ENCODE measurements around the gene TRIM6.

Gene TRIM6

GRCh38 chr11:5596607-5597201, at the start of gene TRIM6:
Gene TRIM6 (plus strand): TSS chr11:5596637. CDS start chr11:5596898, 261 bp downstream.
- no peak for TF ChIP-seq CTCF (IDR thresholded peaks at IDR 0.05)

- no peak for TF ChIP-seq CTCF (IDR thresholded peaks at IDR 0.05)
These were observed 48.5 kb upstream of the TRIM6 start for GRCh38 chr11:5547982-5548381.

- TF ChIP-seq CTCF (IDR thresholded peaks at IDR 0.05), result no peak
These were observed 48.0 kb upstream of the TRIM6 start, which contains the start of gene OR52H1 for GRCh38 chr11:5548440-5548839. Gene OR52H1 (minus strand): TSS chr11:5548540. CDS start chr11:5545505, 3,035 bp downstream.

- TF ChIP-seq CTCF (IDR thresholded peaks at IDR 0.05), result no peak
These were observed 45.9 kb upstream of the TRIM6 start for GRCh38 chr11:5550440-5551095.

- TF ChIP-seq CTCF (IDR thresholded peaks at IDR 0.05), result 0 out of 2 replicates have a peak, but pooled peaks have one; percentile 27
These were observed 43.1 kb upstream of the TRIM6 start for GRCh38 chr11:5553343-5553742.

GRCh38 chr11:5556596-5557188, 39.7 kb upstream of the TRIM6 start:
- TF ChIP-seq CTCF (IDR thresholded peaks at IDR 0.05), result no peak

- TF ChIP-seq CTCF (IDR thresholded peaks at IDR 0.05), result no peak
These were observed 38.7 kb upstream of the TRIM6 start for GRCh38 chr11:5557751-5558150.

Measured in LNCAP (cell line).